HG02852 (cell line): ENCODE measurements around the gene HLA-B.

Experiments
- ATAC-seq: cut with Tn5 transposase; IDR thresholded peaks from one replicate; pipeline ENCODE4 v1.9.1; 2021; ENCODE audit warnings: mild to moderate bottlenecking, moderate library complexity; ENCODE audit not compliant: unreplicated experiment

HLA-B gene

DNA sequence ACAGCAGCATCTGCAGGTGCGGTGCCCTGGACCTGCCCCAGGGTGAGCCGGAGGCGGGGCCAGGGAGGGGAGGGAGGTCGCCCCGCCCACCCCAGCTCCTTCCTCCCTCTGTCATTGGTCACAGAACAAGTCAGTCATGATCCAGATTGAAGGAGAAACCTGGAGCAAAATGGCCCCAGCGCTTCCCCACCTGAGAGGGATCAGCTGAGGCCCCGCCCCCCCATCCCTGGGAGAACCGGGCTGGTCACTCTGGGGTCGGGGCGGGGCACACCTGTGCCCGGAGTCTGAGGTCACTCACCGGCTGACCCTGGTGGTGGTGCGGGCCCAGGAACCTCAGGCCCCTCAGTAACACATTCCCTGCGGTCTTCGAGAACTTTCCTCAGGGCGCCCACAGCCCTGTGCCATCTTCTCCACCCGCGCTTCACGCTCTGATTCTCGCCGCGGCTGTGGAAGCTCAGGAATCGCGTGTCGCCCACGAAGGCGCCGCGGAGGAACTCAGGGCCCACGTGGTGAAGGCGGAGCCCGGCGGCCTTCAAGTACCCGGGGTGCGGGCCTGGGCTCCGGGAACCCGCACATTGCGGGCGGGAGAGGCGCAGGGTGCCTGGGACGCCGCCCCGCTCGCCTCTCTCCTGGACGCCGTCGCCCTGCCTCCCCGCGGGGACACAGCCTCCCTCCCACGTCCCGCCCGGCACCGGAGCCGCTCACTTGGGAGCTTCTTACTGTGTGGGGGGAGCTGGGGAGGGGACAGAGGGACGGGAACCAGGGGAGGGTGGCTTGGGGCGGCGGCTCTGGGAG, 48.7 kb downstream of the HLA-B start:
- no peak for ATAC-seq

DNA sequence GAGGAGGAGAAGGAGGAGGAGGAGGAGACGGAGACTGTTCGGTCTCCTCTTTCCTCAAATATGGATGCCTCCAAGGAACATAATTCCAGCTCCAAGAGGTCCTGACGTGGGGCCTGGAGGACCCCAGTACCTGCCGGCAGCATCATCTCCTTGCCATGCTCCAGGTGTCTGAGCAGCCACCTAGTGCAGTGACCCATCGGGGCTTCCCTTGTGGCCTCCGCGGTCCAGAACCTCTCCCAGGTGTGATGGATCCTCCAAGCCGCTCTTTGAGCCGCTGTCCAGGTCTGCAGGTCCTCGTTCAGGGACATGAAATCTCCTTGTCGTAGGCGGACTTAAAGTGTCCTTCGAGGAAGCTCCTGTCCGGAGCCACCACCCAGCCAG, 49.3 kb downstream of the HLA-B start:
- no peak for ATAC-seq

DNA sequence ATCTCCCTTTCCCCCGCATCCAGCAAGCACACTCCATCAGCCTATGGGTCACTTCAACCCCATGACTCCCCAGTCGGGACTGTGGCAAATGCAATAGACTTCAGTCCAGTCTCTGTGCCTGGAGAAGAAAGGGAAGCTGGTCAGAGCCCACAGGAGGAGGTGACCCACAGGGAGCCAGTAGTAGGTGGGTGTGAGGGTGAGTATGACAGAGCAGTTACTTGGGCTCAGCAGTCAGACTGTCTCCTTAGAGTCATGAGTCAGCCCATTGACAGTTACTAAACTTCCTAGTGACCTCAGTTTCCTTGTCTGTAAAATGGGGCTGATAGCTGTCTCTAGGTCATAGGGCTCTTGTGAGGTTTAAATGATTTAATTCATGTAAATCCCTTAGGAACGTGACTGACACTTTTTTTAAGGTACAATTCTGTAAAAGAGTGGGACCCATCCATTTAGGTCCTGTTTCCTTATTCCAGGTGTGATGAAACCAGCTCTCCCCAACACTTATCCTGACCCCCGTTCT, 51.2 kb downstream of the HLA-B start:
- no peak for ATAC-seq

DNA sequence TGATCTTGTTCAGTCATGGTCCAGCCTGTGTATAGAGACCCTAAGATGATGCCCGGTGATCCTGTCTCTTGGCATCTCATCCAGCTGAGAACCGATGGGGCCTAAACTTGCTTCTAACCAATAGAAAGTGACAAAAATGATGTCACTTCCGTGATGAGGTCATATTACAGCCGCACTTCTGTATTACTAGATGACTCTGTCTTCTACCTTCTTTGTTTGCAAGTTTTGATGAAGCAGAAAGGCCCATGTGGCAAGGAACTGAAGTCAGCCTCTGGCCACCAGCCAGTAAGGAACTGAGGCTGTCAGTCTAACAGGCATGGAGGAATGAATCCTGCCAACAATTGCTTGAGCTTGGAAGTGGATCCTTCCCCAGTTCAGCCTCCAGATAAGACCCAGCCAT, 52.3 kb downstream of the HLA-B start:
- no peak for ATAC-seq
